HAP-1 (cell line): ENCODE results near the gene LRRC4B.
"Not testable (repeated sequence)": the region's sequence is repeated elsewhere in the genome, so short reads cannot be mapped to it uniquely, and the experiment has no call there.

ENCODE experiments used
- DNase-seq, 2 experiments: peaks; one replicate each; pipeline ENCODE4 v3.0.0-alpha.2; 2016 to 2020; ENCODE audit warnings: low spot score in 2 of 2
- H3K27me3 ChIP-seq: fragments of 250-450 bp; sonication (Bioruptor Pico); 2 replicates; pipeline ENCODE4 v1.5.1; 2020; ENCODE audit warnings: low read depth, mild to moderate bottlenecking, moderate library complexity
- H3K36me3 ChIP-seq: fragments of 250-450 bp; sonication (Bioruptor Pico); replicated peaks from 2 replicates; pipeline ENCODE4 v1.5.1; 2020; ENCODE audit warnings: mild to moderate bottlenecking
- H3K4me1 ChIP-seq: fragments of 250-450 bp; sonication (Bioruptor Pico); 2 replicates; pipeline ENCODE4 v1.5.1; 2020; ENCODE audit warnings: mild to moderate bottlenecking
- H3K4me3 ChIP-seq: fragments of 250-450 bp; sonication (Bioruptor Pico); 2 replicates; pipeline ENCODE4 v1.5.1; 2020; ENCODE audit warnings: mild to moderate bottlenecking, moderate library complexity
- H3K9me3 ChIP-seq: fragments of 250-450 bp; sonication (Bioruptor Pico); 2 replicates; pipeline ENCODE4 v1.5.1; 2020; ENCODE audit warnings: mild to moderate bottlenecking, moderate library complexity
- in situ Hi-C: fragments of 300-500 bp; cut with MboI; formaldehyde crosslinking; loops from 3 replicates; pipeline ENCODE4 v1.14.3; 2020; ENCODE audit warnings: low sequenced_read_pairs, inconsistent platforms, mixed read lengths

The LRRC4B gene

DNA sequence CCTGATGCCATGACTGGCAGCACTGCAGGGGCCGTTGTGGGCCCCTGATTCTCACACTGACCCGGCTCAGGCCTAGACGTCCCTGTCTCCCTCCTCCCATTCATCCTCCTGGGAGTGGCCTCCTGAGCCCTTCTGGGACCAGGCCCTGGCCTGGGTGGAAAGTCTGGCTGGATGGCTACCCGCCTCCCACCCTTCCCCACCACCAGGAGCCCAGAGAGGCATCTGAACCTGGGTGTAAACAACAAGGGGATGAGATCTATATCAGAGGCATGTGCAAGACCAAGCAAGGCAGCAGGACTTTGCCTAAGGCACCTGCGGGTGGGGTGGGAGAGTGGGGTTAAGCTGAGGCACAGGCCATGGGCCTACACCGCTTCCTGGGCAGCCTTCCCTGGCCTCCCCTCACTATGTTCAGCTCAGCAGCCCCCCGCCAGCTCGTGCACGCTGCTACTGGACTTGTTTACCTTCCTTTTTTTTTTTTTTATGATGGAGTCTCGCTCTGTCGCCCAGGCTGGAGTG, 32.5 kb downstream of the LRRC4B start:
- Histone ChIP-seq H3K9me3 (peaks cover 5% of the 10 kb centered on the region), H3K36me3 (no peaks in the 10 kb centered on the region), H3K4me3 (no peak overlapping the region), H3K27me3 (no peaks in the 10 kb centered on the region), H3K4me1 (no peaks in the 10 kb centered on the region)
- DNase-seq, result no peak
- in situ Hi-C loops, result loop anchor here (5.0 to 10.0 kb wide), 2 partner anchors 242 to 379 kb away; partner anchors contain the start of gene KLK4

DNA sequence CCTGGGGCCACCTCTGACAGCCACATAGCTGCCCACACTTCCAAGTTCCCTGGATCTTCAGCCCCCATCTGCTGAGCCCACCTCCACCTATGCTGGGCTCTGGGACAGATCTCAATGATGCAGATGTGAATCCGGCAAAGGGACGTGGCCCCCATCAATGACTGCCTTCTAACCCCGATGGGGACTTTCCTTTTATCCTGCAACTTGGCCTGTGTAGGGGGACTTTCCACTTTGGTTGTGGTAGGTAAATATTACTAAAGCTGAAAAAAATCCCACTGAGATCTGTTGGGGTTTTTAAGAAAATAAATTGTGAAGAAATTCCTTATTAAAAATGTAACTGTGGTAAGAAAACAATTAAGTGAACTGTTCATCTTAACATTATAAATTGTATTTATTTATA, 33.8 kb downstream of the LRRC4B start:
- no peak for DNase-seq
- Histone ChIP-seq H3K27me3 (no peaks in the 10 kb centered on the region), H3K4me3 (no peak overlapping the region), H3K36me3 (no peaks in the 10 kb centered on the region), H3K4me1 (no peaks in the 10 kb centered on the region), H3K9me3 (peaks cover 5% of the 10 kb centered on the region)
- in situ Hi-C loops, result loop anchor here (10.0 kb wide), 1 partner anchor 380 kb away; the partner anchor contains the start of gene KLK4

DNA sequence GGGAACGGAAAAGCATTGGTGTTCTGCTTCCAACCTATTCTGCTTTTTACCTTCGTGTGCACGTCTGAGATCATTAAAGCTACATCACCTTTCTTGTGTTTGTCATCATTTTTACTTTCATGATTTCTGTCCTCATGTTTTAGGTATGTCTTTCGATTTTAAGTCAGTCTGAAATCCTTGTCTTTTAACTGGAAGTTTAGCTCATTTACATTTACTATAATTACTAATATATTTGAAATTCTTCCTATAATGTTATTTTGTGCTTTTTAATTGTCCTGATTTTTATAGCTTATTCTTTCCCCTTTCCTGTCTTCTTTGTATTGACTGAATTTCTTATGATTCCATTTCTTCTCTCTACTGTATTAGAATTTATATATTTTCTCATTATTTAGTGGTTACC, 35.3 kb downstream of the LRRC4B start:
- H3K4me1 ChIP-seq, result no peaks in the 10 kb centered on the region
- H3K4me3 ChIP-seq, result no peak overlapping the region
- no peaks in the 10 kb centered on the region for H3K36me3 ChIP-seq
- in situ Hi-C loops, result loop anchor here (10.0 kb wide), 1 partner anchor 382 kb away; the partner anchor contains the start of gene KLK4
- no peak for DNase-seq
- peaks cover 5% of the 10 kb centered on the region for H3K9me3 ChIP-seq
- no peaks in the 10 kb centered on the region for H3K27me3 ChIP-seq

DNA sequence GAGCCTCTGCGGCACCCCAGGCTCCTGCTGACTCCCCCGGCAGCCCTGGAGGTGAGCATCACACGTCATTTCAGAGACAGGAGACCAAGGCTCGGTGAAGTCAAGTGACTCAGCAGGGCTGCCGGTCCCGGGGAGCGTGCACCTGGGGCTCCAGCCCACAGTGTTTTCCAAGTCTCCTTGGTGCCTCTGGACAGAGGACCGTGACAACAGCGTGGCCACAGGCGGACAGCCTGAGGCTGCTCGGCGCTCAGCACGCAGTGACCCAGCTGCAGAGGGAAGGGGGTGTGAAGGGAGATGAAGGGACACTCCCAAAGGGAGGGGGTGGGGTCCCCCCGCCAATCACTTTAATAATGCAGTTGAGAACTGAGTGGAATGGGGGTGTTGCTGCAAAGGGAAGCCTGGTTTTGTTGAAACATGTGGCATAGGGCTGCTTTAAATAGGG, 37.0 kb downstream of the LRRC4B start:
- no peak overlapping the region for H3K4me3 ChIP-seq
- DNase-seq, result no peak
- H3K27me3 ChIP-seq, result no peaks in the 10 kb centered on the region
- in situ Hi-C loops, result loop anchor here (10.0 kb wide), 1 partner anchor 384 kb away; the partner anchor contains the start of gene KLK4
- H3K4me1 ChIP-seq, result no peaks in the 10 kb centered on the region
- H3K9me3 ChIP-seq, result peaks cover 5% of the 10 kb centered on the region
- no peaks in the 10 kb centered on the region for H3K36me3 ChIP-seq

GRCh38 chr19:50528052-50528451, 40.2 kb downstream of the LRRC4B start:
- in situ Hi-C loops, H3K4me3 ChIP-seq, DNase-seq, H3K9me3 ChIP-seq, H3K27me3 ChIP-seq, H3K36me3 ChIP-seq, H3K4me1 ChIP-seq: not testable (repeated sequence)

GRCh38 chr19:50522881-50523280, 45.4 kb downstream of the LRRC4B start:
- in situ Hi-C loops, result no loop called here
- no peak for DNase-seq
- no peaks in the 10 kb centered on the region for H3K4me1 ChIP-seq
- H3K4me3 ChIP-seq, result no peak overlapping the region
- no peaks in the 10 kb centered on the region for H3K36me3 ChIP-seq
- H3K27me3 ChIP-seq, result no peaks in the 10 kb centered on the region
- no peaks in the 10 kb centered on the region for H3K9me3 ChIP-seq

DNA sequence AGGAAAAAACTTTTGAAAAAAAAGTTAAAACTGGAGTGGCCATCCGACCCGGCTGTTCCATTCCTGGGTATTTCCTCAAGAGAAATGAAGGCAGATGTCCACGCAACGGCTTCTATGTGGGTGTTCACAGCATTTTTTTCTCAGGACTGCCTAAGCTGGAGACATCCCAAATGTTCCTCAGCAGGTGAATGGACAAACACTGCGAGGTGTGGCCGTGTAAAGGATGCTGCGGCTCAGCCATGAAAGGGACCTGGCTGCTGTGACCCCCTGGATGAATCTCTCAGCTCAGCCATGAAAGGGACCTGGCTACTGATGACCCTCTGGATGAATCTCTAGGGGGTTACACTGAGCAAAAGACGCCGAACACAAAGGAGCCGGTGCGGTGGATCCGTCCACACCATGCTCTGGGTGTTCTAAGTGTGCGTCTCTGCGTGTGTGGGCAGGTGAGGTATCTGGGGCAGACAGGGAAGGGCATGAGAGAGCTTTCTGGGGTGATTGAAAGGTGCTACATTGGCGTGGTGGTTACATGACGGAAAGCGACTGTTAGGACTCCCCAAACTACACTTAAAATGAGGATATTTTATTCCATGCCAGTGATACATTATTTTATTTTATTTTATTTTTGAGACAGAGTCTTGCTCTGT, 47.3 kb downstream of the LRRC4B start:
- in situ Hi-C loops, result no loop called here
- DNase-seq, result no peak
- Histone ChIP-seq H3K4me1 (no peaks in the 10 kb centered on the region), H3K9me3 (no peaks in the 10 kb centered on the region), H3K4me3 (no peak overlapping the region), H3K27me3 (no peaks in the 10 kb centered on the region), H3K36me3 (no peaks in the 10 kb centered on the region)

DNA sequence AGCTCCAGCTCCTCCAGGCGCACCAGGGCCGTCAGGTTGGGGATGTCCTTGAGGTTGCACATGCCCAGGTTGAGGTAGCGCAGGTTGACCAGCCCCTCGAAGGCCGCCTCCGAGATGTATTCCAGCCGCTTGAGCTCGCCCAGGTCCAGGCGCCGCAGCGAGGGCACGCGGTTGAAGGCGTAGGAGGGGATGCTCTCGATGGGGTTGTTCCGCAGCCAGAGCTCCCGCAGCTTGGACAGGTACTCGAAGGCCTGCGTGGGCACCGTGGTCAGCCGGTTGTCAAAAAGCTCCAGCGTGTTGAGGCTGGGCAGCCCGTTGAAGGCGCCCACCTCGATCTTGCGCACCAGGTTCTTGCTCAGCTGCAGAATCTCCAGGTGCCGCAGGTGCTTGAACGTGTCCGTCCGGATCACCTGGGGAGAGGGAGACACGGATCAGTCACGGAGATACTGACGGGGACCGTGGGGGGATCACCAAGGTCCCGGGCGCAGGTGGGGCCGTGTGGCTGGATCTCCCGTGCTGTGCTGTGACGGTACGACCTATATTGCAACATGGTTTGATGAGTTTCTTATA, 49.1 kb downstream of the LRRC4B start:
- H3K36me3 ChIP-seq, result no peaks in the 10 kb centered on the region
- H3K4me3 ChIP-seq, result no peak overlapping the region
- no peaks in the 10 kb centered on the region for H3K27me3 ChIP-seq
- in situ Hi-C loops, result no loop called here
- no peaks in the 10 kb centered on the region for H3K4me1 ChIP-seq
- H3K9me3 ChIP-seq, result no peaks in the 10 kb centered on the region
- DNase-seq, result no peak

DNA sequence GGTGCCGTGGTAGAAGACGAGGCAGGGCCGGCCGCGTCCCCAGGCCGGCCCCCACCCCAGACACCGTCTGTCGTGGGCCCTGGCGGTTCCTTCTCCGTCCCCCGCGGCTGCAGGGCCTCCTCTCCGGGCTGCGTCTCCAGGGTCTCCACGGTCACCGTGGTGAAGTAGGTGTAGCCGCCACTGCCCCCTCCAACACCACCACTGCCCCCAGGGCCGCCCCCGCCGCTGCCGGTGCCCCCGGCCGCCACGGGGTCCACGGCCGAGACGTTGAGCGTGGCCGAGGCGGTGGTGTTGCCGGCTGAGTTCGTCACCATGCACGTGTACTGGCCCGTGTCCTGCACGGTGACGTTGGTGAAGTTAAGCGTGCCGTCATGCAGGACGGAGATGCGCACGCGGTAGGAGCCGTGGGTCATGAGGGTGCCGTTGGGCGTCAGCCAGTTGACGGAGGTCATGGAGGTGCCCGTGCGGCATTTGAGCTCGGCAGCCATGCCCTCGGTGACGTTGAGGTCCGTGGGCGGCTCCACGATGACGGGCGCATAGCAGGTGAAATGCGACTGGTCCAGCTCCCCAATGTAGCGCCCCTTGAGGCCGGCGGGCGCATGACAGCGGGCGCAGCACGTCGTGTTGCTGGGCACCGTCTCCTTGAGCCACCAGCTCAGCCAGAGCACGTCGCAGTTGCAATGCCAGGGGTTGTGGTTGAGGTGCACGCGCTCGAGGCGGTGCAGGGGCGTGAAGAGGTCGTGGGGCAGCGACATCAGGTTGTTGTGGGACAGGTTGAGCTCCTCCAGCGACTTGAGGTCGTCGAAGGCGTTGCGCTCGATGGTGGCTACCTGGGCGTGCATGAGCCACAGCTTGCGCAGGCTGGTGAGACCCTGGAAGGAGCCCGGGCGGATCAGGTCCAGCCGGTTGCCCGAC, 49.9 kb downstream of the LRRC4B start:
- in situ Hi-C loops, result no loop called here
- Histone ChIP-seq H3K27me3 (no peaks in the 10 kb centered on the region), H3K4me1 (no peaks in the 10 kb centered on the region), H3K4me3 (no peak overlapping the region), H3K36me3 (no peaks in the 10 kb centered on the region), H3K9me3 (no peaks in the 10 kb centered on the region)
- no peak for DNase-seq

GRCh38 chr19:50517704-50518075, 50.5 kb downstream of the LRRC4B start:
- H3K4me3 ChIP-seq, result no peak overlapping the region
- H3K4me1 ChIP-seq, result no peaks in the 10 kb centered on the region
- H3K27me3 ChIP-seq, result no peaks in the 10 kb centered on the region
- H3K9me3 ChIP-seq, result no peaks in the 10 kb centered on the region
- no peaks in the 10 kb centered on the region for H3K36me3 ChIP-seq
- in situ Hi-C loops, result no loop called here
- no peak for DNase-seq

DNA sequence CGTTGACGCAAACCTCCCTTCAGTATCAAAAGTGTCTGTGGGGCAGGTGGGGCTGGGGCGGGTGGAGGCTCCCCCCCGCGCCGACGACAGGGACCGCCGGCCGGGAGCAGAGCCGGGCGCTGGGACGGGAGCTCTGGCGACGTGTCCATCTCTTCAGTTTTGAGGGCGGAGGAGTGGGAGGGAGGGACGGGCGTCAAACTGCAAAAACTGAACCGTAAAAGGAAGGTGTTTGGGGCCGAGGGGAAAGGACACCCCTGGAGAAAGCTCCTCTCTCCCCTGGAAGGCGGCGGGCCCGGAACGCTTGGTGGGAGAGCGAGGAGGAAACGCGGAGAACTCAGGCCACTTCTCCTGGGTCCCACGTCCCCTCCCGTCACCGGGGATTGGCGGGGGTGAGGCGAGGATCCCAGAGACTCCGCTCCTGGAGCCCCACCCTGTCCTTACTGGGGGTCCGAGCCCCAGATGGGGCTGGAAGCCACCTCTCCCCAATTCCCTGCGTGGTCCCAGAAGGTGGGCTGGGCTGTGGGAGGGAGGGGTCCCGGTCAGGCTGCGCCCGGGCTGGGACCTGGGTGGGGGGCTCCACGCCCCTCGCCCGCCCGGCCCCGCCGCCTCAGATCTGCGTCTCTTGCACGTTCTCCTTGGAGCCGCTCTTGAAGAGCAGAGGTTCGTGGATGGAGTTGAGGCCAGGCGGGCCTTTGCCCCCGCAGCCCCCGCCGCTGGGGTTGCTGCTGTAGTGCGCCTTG, 51.1 kb downstream of the LRRC4B start:
- Histone ChIP-seq H3K4me3 (no peak overlapping the region), H3K27me3 (no peaks in the 10 kb centered on the region), H3K4me1 (no peaks in the 10 kb centered on the region), H3K9me3 (no peaks in the 10 kb centered on the region), H3K36me3 (no peaks in the 10 kb centered on the region)
- DNase-seq, result no peak
- in situ Hi-C loops, result no loop called here

GRCh38 chr19:50516456-50516855, 51.8 kb downstream of the LRRC4B start:
- H3K9me3 ChIP-seq, result no peaks in the 10 kb centered on the region
- no peaks in the 10 kb centered on the region for H3K4me1 ChIP-seq
- no peaks in the 10 kb centered on the region for H3K36me3 ChIP-seq
- no peaks in the 10 kb centered on the region for H3K27me3 ChIP-seq
- in situ Hi-C loops, result no loop called here
- H3K4me3 ChIP-seq, result no peak overlapping the region
- no peak for DNase-seq

DNA sequence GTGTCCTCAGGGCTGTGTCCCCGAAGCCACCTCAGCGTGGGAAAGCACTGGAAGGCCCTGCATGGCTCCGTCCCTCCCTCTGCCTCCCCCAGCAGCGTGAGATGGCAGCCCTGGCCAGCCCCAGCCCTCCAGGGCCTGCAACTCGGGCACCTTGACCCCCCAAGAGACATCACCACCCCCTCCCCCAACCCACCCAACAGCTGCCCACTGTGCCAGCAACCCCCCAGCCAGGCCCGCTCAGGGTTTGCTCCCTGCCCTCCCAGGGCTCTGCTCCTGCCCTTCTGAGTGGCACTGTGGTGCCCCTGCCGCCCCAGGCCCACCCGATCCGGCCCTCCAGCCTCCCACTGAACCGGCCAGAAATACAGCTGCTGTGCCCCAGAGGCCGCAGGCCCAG, 53.1 kb downstream of the LRRC4B start:
- H3K4me1 ChIP-seq, result no peaks in the 10 kb centered on the region
- in situ Hi-C loops, result no loop called here

More for the DNA sequence above, 53.1 kb downstream of the LRRC4B start:
- Histone ChIP-seq H3K9me3 (no peaks in the 10 kb centered on the region), H3K27me3 (no peaks in the 10 kb centered on the region), H3K36me3 (no peaks in the 10 kb centered on the region), H3K4me3 (no peak overlapping the region)
- no peak for DNase-seq
